Astrocyte (in vitro differentiated cells and primary cell): Measurements from ENCODE around the gene C5orf24.
"Not testable (repeated sequence)": the region's sequence is repeated elsewhere in the genome, so short reads cannot be mapped to it uniquely, and the experiment has no call there.

ENCODE experiments used
- CTCF ChIP-seq: IDR thresholded peaks from 2 replicates; pipeline ENCODE4 v1.5.1; 2011; ENCODE audit warnings: low read depth, mild to moderate bottlenecking, inconsistent platforms, low read length, moderate library complexity; ENCODE audit not compliant: insufficient read depth
- EZH2 ChIP-seq: IDR thresholded peaks from 2 replicates; pipeline ENCODE4 v1.6.1; 2012; ENCODE audit warnings: mild to moderate bottlenecking, low read length, inconsistent platforms; ENCODE audit not compliant: insufficient read depth

GRCh38 chr5:134838361-134838760 lies 7.4 kb upstream of the C5orf24 start:
- TF ChIP-seq CTCF, EZH2: not testable (repeated sequence)
